ENCODE measurements around the gene EDEM2.
"Not testable (repeated sequence)": the region's sequence is repeated elsewhere in the genome, so short reads cannot be mapped to it uniquely, and the experiment has no call there.

Gene EDEM2

GRCh38 chr20:35131934-35132333 is 15.2 kb downstream of the EDEM2 start:
- DNase-seq: no peak

GRCh38 chr20:35129647-35130069 is 17.5 kb downstream of the EDEM2 start:
- no peak for DNase-seq

- no peak for DNase-seq
Observed at GRCh38 chr20:35125753-35126152, 21.4 kb downstream of the EDEM2 start.

GRCh38 chr20:35122756-35123405 is 24.3 kb downstream of the EDEM2 start:
- DNase-seq: no peak

- no peak for DNase-seq
Observed at GRCh38 chr20:35121186-35121585, 25.9 kb downstream of the EDEM2 start.

- DNase-seq: no peak
Observed at GRCh38 chr20:35120012-35120701, 27.0 kb downstream of the EDEM2 start.

- DNase-seq: no peak
Observed at GRCh38 chr20:35117629-35118028, 29.5 kb downstream of the EDEM2 start.

GRCh38 chr20:35117196-35117595 is 29.9 kb downstream of the EDEM2 start:
- DNase-seq: no peak

- no peak for DNase-seq
Observed at GRCh38 chr20:35116258-35116657, 30.9 kb downstream of the EDEM2 start.

- DNase-seq: no peak
Observed at GRCh38 chr20:35115606-35116005, 31.5 kb downstream of the EDEM2 start.

GRCh38 chr20:35112276-35112675 is 34.9 kb downstream of the EDEM2 start:
- not testable (repeated sequence) for DNase-seq

GRCh38 chr20:35111141-35111888 is 35.8 kb downstream of the EDEM2 start:
- no peak for DNase-seq

GRCh38 chr20:35108921-35109320 is 38.2 kb downstream of the EDEM2 start:
- DNase-seq: no peak

- DNase-seq: no peak
Observed at GRCh38 chr20:35106827-35107380, 40.2 kb downstream of the EDEM2 start.

- DNase-seq: no peak
Observed at GRCh38 chr20:35104685-35105295, 42.3 kb downstream of the EDEM2 start.

- no peak for DNase-seq
Observed at GRCh38 chr20:35101620-35102019, 45.5 kb downstream of the EDEM2 start.

- DNase-seq: no peak
Observed at GRCh38 chr20:35093267-35093884, 53.8 kb downstream of the EDEM2 start.

GRCh38 chr20:35092524-35093266 is 54.4 kb downstream of the EDEM2 start, which contains the start of gene TRPC4AP:
Gene TRPC4AP, minus strand, starts transcription at chr20:35092807. Its CDS starts 26 bp downstream, at chr20:35092781.
- peak; percentile 49 to 95 (median 81) for DNase-seq

- DNase-seq: peak in 8 of 51 donors; percentile 31 to 81 (median 64)
Observed at GRCh38 chr20:35091816-35092523, 55.2 kb downstream of the EDEM2 start.
